ENCODE measurements around the gene NOX3. TPM values are rescaled to one million over a fixed set of nuclear protein-coding genes. Genes with fewer than 3 reads are reported as not detected.
"Not testable (repeated sequence)": the region's sequence is repeated elsewhere in the genome, so short reads cannot be mapped to it uniquely, and the experiment has no call there.

The NOX3 gene
- total RNA-seq, 2 experiments from 2014 or later, result not detected

DNA sequence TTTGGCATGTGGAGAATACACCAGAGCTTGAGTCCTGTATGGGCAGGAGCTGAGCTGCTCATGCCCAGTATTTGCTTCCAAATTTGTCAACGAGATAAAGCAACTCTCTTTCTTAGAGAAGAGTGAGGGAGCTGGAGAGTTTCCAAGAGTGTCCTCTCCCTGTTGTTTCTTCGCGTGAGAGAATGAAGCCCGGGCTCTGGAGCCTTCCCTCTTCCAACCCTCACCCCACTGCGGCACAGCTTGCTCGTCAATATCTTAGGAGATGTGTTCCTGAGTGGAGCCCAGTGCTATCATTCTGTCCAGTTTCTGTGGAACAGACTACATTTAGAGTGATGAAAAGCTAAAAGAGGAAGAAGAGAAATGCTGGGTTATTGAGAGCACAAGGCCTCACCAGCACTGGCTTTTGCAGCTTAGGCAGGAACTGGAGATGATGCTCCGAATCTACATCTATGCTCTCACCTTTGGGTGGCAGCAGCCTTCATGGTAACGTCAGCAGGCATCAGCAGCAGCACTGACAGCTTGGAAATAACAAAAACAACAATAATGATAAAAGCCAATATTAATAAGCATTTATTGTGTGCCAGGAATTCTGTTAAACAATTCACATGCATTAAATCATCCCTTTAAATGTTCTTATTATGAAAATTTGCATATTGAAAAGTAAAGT lies 74.8 kb downstream of the NOX3 start:
- CTCF ChIA-PET, result no interaction called here

GRCh38 chr6:155378724-155379123 lies 76.9 kb downstream of the NOX3 start:
- ChIA-PET POLR2A (no interaction called here), CTCF (no interaction called here)

More for the DNA sequence above, 74.8 kb downstream of the NOX3 start:
- POLR2A ChIA-PET, result no interaction called here

DNA sequence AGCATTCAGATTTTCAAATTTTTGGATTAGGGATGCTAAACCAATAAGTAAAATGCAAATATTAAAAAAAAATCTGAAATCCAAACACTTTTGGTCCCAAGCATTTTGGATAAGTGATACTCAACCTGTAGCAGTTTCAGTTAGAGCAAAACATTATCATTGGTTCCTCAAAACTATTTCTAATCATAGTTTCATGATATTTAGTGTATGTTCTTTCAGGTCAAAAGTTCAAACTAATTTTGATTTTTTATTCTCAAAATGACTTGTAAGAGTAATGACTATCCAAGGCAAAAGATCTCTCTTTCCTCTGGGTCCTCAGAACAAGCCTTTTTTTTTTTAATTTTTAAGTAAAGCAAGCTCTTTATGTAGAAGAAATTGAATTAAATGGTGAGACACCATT lies 77.4 kb downstream of the NOX3 start:
- POLR2A ChIA-PET, result no interaction called here
- CTCF ChIA-PET, result no interaction called here

DNA sequence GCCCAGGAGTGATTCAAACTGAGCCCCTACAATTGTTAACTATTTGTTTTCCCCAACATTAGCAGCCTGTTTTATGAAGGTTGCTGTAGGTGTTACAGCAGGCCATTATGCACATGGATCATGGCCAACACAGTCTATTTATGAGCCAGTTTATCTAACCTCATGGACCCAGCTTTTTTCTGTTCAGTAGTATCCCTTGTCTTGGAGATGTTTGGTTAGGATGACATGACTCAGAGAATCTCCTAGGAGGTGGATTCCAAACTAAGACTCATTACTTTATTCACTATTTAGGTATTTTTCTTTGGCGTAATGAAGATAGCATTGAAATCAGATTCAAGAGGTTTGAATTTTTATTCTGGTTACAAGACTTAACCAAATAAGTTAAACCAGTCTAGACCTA lies 78.6 kb downstream of the NOX3 start:
- ChIA-PET POLR2A (no interaction called here), CTCF (no interaction called here)

DNA sequence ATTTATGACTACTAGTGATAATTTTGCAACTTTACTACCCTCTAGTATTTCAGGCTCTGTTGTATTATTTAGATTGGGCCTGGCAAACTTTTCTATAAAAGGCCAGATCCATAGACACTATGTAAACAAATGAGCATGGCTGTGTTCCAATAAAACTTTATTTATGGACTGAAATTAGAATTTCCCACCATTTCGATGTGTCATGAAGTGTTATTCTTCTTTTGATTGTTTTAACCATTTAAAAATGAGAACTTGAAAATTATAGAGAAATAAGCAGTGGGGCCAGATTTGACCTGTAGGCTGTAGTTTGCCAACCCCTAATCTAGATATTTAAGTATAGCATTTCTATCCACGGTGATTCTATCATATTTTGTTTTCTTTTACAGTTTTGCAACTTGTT lies 79.8 kb downstream of the NOX3 start:
- ChIA-PET POLR2A (no interaction called here), CTCF (no interaction called here)

- ChIA-PET POLR2A (no interaction called here), CTCF (no interaction called here)
Observed at GRCh38 chr6:155374681-155375080, 81.0 kb downstream of the NOX3 start.

DNA sequence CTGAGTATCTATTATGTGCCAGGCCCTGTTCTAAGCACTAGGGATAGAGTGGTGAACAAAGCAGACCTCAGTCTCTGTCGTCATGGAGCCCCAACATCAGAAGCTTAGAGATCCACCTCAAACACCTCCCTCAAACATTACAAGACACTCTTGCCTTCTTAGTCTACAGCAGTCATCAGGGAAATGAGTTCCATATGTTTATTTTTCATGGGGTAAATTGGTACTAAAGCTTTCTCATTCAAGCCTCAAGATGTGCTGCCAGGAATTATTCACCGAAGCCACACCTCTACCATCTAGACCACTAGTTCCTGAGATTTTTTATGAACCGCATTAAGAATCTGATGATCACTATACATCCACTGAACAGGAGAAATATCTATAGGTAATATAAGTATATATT lies 82.4 kb downstream of the NOX3 start:
- POLR2A ChIA-PET, result no interaction called here
- CTCF ChIA-PET, result no interaction called here

DNA sequence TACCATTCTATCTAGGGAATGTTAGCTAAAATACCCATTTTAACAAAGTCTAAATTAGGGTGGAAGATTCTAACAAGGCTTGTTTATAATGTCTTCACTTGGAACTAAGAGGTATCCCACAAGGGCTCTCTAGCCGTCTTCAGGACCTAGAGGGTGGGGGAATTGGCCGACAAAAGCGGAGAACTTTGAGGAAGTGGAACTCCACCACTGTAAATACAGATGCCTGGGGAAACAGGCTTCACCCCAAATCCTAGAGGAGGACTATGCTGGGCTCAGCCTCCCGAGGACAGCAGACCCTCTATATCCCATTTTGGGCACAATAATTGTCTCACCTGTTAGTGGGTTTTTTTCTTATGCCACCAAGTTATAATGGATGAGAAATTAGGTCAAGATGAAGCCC lies 83.4 kb downstream of the NOX3 start:
- CTCF ChIA-PET, result no interaction called here
- POLR2A ChIA-PET, result no interaction called here

DNA sequence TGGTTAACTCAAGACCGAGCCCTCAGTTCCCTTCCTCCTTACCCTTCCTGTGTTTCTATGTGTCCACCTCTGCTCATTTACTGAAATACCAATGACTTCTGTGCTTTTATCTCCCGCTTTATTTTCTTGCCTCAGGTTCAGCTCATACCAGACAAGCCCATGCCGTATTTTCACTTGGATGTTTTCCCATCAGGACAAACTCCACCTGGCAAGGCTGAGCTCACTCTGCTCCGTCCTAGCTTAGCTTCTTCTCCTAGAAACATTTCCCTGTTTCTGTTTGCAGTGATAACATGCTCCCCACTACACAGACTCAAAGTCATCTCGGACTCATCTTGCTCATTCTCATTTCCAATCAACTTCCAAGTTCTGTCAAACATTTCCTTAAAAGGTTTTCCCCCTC lies 84.4 kb downstream of the NOX3 start:
- ChIA-PET POLR2A (no interaction called here), CTCF (no interaction called here)

- CTCF ChIA-PET, result no interaction called here
- POLR2A ChIA-PET, result no interaction called here
Observed at GRCh38 chr6:155366325-155366724, 89.3 kb downstream of the NOX3 start.

DNA sequence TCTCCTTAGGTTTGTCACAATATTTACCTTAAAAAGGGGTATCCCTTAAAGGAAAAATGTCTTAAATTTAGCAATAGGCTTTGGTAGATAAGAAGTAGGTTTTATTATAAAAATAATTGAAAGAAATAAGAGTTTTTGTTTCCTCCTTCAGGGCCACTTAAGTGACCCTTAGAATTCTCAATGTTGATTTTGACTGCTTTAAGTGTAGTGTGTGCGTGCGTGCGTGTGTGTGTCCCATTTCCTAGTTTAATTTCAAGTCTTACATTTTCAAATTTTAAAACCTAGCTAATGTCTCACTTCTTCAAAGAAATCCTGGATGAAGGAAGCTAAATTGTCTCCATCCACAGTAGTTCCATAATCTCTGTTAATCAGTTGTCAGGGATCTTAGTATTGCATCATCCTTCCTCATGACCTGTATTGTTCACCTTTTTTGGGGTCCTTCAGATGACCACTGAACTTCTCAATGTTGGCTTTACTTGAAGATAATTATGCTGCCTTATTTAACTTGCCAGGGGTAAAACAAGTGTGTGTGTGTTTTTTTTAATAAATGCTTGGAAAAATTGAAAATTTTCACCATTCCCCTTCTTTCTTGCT lies 90.7 kb downstream of the NOX3 start:
- ChIA-PET CTCF (no interaction called here), POLR2A (no interaction called here)

- POLR2A ChIA-PET, CTCF ChIA-PET: not testable (repeated sequence)
Observed at GRCh38 chr6:155364021-155364420, 91.6 kb downstream of the NOX3 start.

GRCh38 chr6:155362968-155363632 lies 92.5 kb downstream of the NOX3 start:
- POLR2A ChIA-PET, result not testable (repeated sequence)
- CTCF ChIA-PET, result interaction anchor here (0.7 kb wide), 1 partner anchor 39 kb away, joined by 4 read pairs; no protein-coding TSS in a partner anchor

- POLR2A ChIA-PET, result no interaction called here
- CTCF ChIA-PET, result no interaction called here
Observed at GRCh38 chr6:155354167-155354566, 101.5 kb downstream of the NOX3 start.

DNA sequence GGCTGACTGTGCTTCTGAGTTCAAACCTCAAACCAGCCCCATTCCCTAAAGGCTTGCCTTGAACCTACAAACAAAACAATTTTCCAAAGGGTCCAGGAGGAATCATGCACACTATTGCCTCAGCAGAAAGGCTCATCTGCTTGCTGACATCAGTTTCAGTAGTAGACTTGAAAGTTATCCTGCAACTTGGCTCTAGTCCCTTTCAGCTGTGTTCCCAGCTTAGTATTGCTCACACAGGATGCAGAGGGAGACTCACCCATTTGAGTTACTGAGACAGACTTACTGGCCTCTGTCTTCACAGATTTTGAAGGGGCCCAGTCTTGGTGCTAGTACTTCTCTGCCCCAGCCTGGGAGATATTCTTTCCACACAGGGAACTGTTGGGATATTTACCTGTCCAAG lies 102.8 kb downstream of the NOX3 start:
- POLR2A ChIA-PET, result no interaction called here
- CTCF ChIA-PET, result no interaction called here

- ChIA-PET POLR2A (no interaction called here), CTCF (no interaction called here)
Observed at GRCh38 chr6:155352130-155352420, 103.6 kb downstream of the NOX3 start.

GRCh38 chr6:155351273-155352129 lies 104.1 kb downstream of the NOX3 start:
- ChIA-PET CTCF (no interaction called here), POLR2A (no interaction called here)

DNA sequence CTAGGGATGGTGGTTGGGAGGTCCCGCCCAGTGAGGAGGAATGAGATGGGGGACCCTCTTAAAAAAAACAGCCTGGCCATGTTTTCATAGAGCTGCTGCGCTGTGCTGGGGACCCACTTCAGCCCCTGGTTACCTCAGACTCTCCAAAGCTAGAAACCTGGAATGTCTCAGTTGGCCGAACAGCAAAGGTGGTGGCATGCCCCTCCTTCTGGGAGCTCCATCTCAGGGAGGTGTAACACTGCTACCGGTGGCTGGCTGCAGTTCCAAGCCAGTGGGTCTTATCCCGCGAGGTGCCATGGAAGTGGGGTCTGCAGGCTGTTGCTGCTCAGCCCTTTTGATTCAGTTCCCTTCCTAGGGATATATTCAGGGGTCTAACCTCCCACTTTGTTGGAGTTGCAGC lies 105.7 kb downstream of the NOX3 start:
- POLR2A ChIA-PET, result no interaction called here
- CTCF ChIA-PET, result no interaction called here

DNA sequence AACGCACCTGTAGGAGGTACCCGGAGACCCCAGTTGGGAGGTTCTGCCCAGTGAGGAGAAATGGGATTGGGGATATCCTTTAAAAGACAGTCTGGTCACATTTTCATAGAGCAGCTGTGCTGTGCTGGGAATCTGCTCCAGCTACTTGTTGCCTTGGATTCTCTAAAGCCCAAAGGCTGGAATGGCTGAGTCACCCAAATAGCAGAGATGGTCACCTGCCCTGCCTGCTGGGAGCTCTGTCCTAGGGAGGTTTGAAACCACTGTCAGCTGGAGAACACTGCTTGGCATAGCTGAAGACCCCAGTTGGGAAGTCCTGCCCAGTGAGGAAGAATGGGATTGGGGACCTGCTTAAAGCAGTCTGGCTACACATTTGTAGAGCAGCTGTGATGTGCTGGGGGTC lies 106.5 kb downstream of the NOX3 start:
- CTCF ChIA-PET, result no interaction called here
- POLR2A ChIA-PET, result no interaction called here

DNA sequence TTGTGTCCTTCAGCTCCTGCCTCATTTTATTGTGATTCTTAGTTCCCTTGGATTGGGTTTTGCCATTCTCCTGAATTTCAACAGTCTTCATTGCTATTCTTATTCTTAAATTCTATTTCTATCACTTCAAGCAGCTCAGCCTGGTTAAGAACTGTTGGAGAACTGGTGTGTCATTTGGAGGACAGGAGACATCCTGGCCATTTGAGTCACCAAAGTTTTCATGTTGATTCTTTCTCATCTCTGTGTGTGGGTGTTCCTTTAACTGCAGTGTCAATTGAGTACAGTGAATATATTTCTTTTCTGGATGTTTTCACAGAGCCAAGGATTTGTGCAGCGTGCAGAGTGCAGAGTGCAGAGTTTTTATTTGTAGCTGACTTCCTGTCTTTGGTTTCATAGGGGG lies 107.8 kb downstream of the NOX3 start:
- ChIA-PET CTCF (no interaction called here), POLR2A (no interaction called here)

DNA sequence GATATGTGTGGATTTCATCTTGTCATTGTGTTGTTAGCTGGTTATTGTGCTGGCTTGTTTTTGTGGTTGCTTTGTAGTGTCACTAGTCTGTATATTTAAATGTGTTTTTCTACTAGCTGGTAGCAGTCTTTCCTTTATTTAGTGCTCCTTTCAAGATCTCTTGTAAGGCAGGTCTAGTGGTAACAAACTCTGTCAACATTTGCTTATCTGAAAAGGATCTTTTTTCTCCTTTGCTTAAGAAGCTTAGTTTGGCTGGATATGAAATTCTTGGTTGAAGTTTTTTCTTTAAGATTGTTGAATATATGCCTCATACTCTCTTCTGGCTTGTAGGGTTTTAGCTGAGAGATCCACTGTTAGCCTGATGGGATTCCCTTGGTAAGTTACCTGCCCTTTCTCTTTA lies 108.7 kb downstream of the NOX3 start:
- POLR2A ChIA-PET, result no interaction called here
- CTCF ChIA-PET, result no interaction called here
